Stimulated activated CD8-positive, alpha-beta memory T cell treated with anti-CD3 and anti-CD28 coated beads, Interleukin-4, amount 100 ng/mL, for 1 hour (primary cell): Measurements from ENCODE around the gene ACAD10.
"Not testable (repeated sequence)": the region's sequence is repeated elsewhere in the genome, so short reads cannot be mapped to it uniquely, and the experiment has no call there.

Experiments
- DNase-seq, 2 donors: peaks; one replicate each; pipeline ENCODE4 v3.0.0-alpha.2; 2020; ENCODE audit warnings: low read depth in 2 of 2, low spot score in 1 of 2

ACAD10 gene

GRCh38 chr12:111748867-111749266 is 63.0 kb downstream of the ACAD10 start:
- no peak for DNase-seq

DNA sequence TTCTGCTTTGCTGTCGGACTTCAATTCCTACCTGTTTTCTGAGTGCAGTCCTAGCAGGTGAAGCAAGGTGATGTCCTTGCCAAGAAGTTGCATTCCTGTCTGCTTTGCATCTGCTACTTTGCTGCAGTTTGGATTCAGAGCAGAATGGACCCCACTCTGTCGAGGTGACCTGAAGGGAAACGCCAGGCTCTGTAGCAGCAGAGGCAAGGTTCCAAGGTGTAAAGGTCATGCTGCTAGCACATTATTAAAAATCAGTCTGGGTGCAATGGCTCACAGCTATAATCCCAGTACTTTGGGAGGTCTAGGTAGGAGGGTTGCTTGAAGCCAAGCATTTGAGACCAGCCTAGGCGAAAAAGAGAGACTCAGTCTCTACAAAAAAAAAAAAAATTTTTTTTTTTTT is 63.5 kb downstream of the ACAD10 start:
- DNase-seq, result no peak

- no peak for DNase-seq
Measured at GRCh38 chr12:111753144-111753881, 67.5 kb downstream of the ACAD10 start.

- no peak for DNase-seq
Measured at GRCh38 chr12:111754671-111755070, 68.8 kb downstream of the ACAD10 start.

DNA sequence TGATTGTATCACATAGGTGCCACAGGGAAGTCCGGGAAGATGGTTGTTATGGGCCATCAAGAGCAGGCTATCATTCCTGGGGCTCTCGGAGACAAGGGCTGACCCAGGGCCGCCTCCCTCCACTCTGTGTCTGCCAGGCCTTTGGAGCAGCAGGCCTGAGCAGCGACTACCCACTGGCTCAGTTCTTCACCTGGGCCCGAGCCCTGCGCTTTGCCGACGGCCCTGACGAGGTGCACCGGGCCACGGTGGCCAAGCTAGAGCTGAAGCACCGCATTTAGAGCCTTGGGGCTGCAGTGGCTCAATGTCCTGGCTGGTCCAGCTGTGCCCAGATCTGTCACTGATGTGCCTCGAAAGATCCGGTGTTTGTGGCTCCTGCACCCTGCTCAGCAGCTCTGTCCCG is 70.3 kb downstream of the ACAD10 start:
- DNase-seq, result no peak

DNA sequence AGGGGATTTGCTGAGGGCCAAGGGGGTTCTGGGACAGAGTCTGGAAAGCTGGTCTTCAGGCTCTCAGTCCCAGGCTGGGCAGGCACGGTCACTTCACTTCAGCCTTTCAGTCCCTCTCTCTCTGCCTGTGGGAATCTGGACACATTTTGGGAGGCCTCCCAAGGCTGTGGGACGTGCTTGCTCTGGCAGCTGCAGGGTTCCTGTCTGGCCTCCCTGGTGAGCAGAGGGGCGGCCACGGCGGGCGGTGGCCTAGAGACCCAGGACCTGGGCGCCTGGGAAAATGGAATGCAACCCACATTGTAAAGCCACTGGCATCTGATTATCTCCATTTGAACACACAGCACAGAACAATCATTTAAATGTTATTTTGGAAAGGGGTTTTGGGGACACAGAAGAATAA is 70.8 kb downstream of the ACAD10 start:
- no peak for DNase-seq

DNA sequence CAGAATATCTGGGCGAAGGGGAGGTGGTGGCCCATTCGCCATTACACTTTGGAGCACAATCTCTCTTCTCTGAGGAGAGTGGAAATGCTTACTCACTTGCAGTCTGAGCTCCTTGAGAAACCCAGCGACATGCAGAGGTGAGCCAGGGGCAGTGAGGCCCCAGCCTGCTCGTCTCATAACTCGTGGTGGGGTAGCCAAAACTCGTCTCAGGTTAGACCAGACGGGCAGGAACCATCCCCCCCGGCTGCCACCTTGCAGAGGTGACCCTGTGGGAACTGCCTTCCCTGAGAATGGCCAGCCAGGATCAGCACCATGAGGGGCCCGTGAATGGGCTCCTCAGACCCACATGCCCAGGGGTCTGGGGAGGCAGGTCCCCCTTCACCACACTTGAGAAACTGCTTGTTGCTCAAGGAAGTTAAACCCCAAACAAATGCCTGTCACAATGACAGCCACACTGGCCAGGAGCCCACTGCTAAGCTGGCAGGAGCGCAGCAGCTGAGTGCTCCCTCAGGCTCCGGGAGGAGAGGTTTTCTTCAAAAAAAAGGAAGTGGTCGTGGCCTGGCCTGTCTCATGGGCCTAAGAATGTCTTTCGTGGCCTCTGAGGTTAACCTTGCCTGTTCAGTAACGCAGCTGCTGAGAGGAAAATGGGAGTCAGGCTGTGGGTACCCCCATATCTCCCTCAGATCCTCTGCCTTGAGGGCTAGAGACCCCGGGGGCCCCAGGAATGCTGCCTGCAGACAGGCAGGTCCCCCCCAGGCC is 71.7 kb downstream of the ACAD10 start:
- DNase-seq, result no peak

- no peak for DNase-seq
Measured at GRCh38 chr12:111758120-111758561, 72.3 kb downstream of the ACAD10 start.

- no peak for DNase-seq
Measured at GRCh38 chr12:111759271-111759670, 73.4 kb downstream of the ACAD10 start.

- DNase-seq, result no peak
Measured at GRCh38 chr12:111759991-111760390, 74.1 kb downstream of the ACAD10 start.

GRCh38 chr12:111761099-111761498 is 75.2 kb downstream of the ACAD10 start:
- DNase-seq, result no peak

- DNase-seq, result no peak
Measured at GRCh38 chr12:111761706-111762105, 75.9 kb downstream of the ACAD10 start.

- DNase-seq, result not testable (repeated sequence)
Measured at GRCh38 chr12:111763552-111763951, 77.7 kb downstream of the ACAD10 start.

DNA sequence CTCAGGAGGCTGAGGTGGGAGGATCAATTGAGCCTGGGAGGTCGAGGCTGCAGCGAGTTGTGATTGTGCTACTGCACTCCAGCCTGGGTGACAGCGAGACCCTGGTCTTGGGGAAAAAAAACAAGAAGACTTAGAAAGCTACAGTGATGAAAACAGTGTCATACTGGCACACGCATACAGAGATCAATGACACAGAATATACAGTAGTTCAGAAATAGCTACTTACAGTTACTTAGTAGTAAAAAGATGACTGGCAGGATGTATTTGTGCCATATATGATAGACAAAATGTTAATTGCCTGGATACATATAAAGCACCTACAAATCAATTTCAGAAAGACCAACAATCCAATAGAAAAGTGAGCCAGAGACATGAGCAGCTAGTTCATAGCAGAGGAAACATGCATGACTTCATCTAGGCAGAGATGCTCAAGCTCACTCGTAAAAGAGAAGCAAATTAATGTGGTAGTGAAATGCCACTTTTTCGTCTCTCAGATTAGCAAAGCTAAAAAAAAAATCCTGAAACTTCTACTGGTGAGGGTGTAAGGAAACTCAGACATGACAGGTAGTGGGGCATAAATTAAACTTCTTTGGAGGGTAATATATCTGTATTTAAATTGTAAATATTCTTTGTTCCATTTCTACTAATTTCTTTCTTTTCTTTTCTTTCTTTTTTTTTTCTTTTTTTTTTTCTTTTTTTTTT is 78.4 kb downstream of the ACAD10 start:
- no peak for DNase-seq

DNA sequence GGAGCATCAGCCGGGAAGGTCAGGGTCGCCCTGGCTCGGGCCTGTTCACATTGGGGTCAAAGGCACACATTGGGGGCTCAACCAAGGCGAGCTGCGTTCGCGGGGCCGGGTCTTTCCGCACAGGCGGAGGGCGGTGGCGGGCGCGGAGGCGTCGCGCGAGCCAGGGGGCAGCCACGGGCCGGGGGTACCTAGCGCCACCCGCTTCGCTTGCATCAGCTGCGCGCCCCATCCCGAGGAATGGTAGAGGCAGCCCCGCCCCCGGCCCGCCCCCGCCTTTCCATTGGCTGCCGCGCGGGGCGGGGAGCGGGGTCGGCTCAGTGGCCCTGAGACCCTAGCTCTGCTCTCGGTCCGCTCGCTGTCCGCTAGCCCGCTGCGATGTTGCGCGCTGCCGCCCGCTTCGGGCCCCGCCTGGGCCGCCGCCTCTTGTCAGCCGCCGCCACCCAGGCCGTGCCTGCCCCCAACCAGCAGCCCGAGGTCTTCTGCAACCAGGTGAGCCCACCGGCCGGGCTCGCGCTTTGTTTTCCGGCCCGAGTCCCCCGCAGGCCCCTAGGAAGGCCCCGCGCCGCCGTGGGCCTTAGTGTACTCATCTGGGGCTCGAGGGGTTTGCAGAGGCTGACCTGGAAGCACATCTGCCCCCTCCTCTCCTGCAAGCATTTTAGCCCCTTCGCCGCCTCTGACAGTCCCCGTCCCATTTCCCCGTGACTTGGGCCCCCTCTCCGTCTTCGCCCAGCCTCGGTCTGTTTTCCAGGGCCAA is 80.9 kb downstream of the ACAD10 start, which contains the start of gene ALDH2:
Gene ALDH2, plus strand, starts transcription at position 326 of the 754 bp plus-strand sequence. Its CDS starts 50 bp downstream, at position 376.
- DNase-seq, result no peak

DNA sequence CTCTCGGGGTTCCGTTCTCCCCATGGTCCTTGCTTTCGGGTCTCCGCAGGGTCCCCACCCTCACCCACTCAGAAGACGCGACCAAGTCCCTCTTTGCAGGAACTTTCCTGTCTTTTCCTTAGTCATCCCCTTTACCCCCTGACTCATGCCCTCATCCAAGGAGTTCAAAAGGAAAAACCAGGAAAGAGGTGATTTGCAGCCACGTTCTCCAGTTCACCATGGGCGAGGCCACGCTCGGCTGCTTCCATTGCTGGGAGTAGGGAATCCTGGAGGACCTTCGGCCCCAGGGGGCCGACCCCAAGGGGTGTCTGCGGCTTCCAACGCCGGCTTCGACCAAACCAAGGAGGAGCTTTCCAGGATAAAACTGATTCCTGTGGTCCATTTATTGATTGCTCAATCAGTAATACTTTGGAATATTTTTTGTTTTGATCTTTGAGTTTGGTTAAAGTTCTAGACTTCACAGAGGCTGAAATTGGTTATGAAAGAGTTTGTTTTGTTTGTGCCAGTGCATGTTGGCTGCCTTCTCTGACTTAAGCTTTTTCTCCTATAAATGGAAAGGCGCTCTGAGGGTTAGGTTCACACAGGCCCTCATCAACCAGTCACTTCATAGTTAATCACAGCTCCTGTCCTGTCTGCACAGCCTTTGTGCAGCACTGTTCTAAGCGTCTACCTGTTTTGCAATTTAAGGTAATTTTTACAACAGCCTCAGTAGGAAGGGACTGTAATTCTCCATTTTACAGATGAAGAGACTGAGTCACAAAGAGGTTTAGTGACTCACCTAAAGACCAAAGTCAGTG is 81.7 kb downstream of the ACAD10 start:
- DNase-seq, result no peak

DNA sequence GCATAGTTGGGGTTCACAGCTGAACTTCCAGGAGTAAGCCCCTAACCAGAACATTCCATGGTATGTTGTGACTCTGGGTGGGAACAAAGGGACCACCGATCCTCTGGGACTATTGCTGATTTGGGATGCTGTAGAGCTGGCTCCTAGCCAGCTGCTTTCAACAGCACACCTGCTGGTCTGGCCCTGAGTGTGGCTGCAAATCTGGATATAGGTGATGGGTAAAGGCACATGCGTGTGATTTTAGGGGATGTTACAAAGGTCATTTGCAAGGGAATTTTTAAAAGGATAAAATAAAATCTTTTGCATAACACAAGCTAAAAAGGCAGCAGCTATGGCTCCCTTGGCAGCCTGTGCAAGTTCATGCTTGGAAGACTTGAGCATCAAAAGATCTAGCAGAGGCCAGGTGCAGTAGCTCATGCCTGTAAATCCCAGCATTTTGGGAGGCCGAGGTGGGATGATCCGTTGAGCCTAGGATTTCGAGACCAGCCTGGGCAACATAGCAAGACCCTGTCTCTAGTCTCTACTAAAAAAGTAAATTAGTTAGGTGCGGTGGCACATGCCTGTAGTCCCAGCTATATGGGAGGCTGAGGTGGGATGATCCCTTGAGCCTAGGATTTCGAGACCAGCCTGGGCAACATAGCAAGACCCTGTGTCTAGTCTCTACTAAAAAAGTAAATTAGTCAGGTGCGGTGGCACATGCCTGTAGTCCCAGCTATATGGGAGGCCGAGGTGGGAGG is 82.5 kb downstream of the ACAD10 start:
- DNase-seq, result no peak

- DNase-seq, result no peak
Measured at GRCh38 chr12:111769599-111769998, 83.7 kb downstream of the ACAD10 start.

GRCh38 chr12:111773801-111774551 is 88.1 kb downstream of the ACAD10 start:
- no peak for DNase-seq
